Stimulated activated CD8-positive, alpha-beta memory T cell treated with anti-CD3 and anti-CD28 coated beads, Interleukin-4, amount 100 ng/mL, for 48 hours (primary cell): ENCODE data around the gene EXOSC9.
"Not testable (repeated sequence)": the region's sequence is repeated elsewhere in the genome, so short reads cannot be mapped to it uniquely, and the experiment has no call there.

ENCODE experiments used
- DNase-seq: peaks from one replicate; pipeline ENCODE4 v3.0.0-alpha.2; 2020

EXOSC9 gene

GRCh38 chr4:121800961-121801714 lies at the start of gene EXOSC9:
TSS of gene EXOSC9 (plus strand) at chr4:121801323. CDS start at chr4:121801425, 102 bp downstream.
- DNase-seq = peak; percentile 98

GRCh38 chr4:121752142-121752541 lies 49.0 kb upstream of the EXOSC9 start:
- DNase-seq = not testable (repeated sequence)

GRCh38 chr4:121758925-121759568 lies 42.1 kb upstream of the EXOSC9 start:
- no peak for DNase-seq

GRCh38 chr4:121760205-121760604 lies 40.9 kb upstream of the EXOSC9 start:
- DNase-seq = no peak

GRCh38 chr4:121764303-121764701 lies 36.8 kb upstream of the EXOSC9 start:
- no peak for DNase-seq

- DNase-seq = no peak
Measured at GRCh38 chr4:121764702-121765367, 36.3 kb upstream of the EXOSC9 start, which contains the start of gene SMIM43. TSS of gene SMIM43 (minus strand) at chr4:121765164. CDS start at chr4:121765105, 59 bp downstream.

GRCh38 chr4:121765368-121765705 lies 35.8 kb upstream of the EXOSC9 start:
- DNase-seq = no peak

GRCh38 chr4:121765971-121766538 lies 35.1 kb upstream of the EXOSC9 start:
- no peak for DNase-seq

GRCh38 chr4:121767166-121767565 lies 34.0 kb upstream of the EXOSC9 start:
- DNase-seq = no peak

- no peak for DNase-seq
Measured at GRCh38 chr4:121769341-121769740, 31.8 kb upstream of the EXOSC9 start.

- no peak for DNase-seq
Measured at GRCh38 chr4:121771869-121772268, 29.3 kb upstream of the EXOSC9 start.

- no peak for DNase-seq
Measured at GRCh38 chr4:121773883-121774282, 27.2 kb upstream of the EXOSC9 start.

GRCh38 chr4:121776610-121777401 lies 24.3 kb upstream of the EXOSC9 start:
- DNase-seq = no peak

- no peak for DNase-seq
Measured at GRCh38 chr4:121777625-121778024, 23.5 kb upstream of the EXOSC9 start.

- no peak for DNase-seq
Measured at GRCh38 chr4:121778991-121779628, 22.0 kb upstream of the EXOSC9 start.

GRCh38 chr4:121783210-121783609 lies 17.9 kb upstream of the EXOSC9 start:
- DNase-seq = no peak

- DNase-seq = no peak
Measured at GRCh38 chr4:121784401-121784800, 16.7 kb upstream of the EXOSC9 start.

- no peak for DNase-seq
Measured at GRCh38 chr4:121784975-121785374, 16.1 kb upstream of the EXOSC9 start.

- no peak for DNase-seq
Measured at GRCh38 chr4:121785479-121785878, 15.6 kb upstream of the EXOSC9 start.

- no peak for DNase-seq
Measured at GRCh38 chr4:121786221-121786620, 14.9 kb upstream of the EXOSC9 start.

GRCh38 chr4:121788896-121789295 lies 12.2 kb upstream of the EXOSC9 start:
- no peak for DNase-seq

- DNase-seq = no peak
Measured at GRCh38 chr4:121789455-121789854, 11.7 kb upstream of the EXOSC9 start.
